VCaP (cell line): ENCODE data around the gene ARHGAP12.

Experiments used
- H3K27ac ChIP-seq: fragments of 450-650 bp; 2 replicates; pipeline ENCODE4 v1.5.1; 2017
- TF ChIP-seq, protein P1 (sequence below): fragments of 450-650 bp; conservative IDR thresholded peaks from 2 replicates; pipeline ENCODE4 v1.5.1; 2017; ENCODE audit warnings: mild to moderate bottlenecking, moderate library complexity

The ARHGAP12 gene

DNA sequence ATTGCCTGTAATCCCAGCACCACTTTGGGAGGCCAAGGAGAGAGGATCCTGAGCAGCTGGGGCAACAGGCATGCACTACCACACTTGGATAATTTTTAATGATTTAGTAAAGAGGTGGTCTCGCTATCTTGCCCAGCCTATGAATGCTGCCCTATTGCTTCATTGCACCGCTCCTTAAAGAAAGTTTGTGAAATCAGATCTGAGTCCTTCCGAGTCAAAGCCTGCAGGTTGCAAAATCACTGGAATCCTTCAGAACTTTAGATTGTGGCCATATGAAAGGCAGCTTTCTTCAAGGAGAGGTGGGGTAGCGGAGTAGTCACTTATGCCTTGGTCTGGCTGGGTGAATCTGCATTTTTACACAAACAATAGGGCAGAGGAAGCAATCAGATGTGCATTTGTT, 166.3 kb downstream of the ARHGAP12 start:
- TF ChIP-seq, protein P1, sequence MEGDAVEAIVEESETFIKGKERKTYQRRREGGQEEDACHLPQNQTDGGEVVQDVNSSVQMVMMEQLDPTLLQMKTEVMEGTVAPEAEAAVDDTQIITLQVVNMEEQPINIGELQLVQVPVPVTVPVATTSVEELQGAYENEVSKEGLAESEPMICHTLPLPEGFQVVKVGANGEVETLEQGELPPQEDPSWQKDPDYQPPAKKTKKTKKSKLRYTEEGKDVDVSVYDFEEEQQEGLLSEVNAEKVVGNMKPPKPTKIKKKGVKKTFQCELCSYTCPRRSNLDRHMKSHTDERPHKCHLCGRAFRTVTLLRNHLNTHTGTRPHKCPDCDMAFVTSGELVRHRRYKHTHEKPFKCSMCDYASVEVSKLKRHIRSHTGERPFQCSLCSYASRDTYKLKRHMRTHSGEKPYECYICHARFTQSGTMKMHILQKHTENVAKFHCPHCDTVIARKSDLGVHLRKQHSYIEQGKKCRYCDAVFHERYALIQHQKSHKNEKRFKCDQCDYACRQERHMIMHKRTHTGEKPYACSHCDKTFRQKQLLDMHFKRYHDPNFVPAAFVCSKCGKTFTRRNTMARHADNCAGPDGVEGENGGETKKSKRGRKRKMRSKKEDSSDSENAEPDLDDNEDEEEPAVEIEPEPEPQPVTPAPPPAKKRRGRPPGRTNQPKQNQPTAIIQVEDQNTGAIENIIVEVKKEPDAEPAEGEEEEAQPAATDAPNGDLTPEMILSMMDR: no peak
- no peak overlapping the region for H3K27ac ChIP-seq

DNA sequence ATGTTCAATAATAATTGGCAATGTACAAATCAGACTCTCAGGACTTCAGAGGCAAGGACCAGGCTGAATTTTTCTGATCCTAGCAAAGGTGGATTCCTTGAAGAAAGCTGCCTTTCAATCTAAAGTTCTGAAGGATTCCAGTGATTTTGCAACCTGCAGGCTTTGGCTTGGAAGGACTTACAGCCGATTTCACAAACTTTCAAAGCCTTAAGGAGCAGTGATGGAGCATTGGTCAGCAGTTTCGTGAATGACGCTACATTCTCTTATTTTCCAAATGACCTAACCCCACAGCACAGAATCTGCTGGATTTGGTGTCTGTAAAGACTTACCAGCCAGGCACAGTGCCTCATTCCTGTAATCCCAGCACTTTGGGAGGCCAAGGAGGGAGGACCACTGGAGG, 167.5 kb downstream of the ARHGAP12 start:
- TF ChIP-seq, protein P1: no peak
- H3K27ac ChIP-seq: no peak overlapping the region; the same call in 1 of the 2 replicates

DNA sequence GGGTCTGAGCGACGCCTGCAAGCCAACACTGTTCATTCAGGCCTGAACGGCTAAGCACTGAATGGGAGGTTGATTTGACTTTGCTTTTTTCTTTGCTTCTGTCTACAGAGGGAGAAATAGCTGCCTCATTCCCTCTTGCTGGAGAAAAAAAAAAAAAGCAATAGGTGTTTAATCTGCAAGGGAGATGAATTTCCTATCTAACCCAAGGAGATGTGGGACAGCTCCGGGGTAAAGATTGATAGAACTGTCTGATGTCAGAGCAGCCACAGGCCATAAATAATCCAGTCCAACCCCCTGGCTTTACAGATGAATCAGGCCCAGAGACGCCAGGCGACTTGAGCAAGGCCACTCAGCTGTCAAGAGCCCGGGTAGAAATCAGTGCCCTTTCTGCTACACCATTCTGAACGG, 168.0 kb downstream of the ARHGAP12 start:
- H3K27ac ChIP-seq: peak overlapping the region; percentile 72
- TF ChIP-seq, protein P1: no peak

DNA sequence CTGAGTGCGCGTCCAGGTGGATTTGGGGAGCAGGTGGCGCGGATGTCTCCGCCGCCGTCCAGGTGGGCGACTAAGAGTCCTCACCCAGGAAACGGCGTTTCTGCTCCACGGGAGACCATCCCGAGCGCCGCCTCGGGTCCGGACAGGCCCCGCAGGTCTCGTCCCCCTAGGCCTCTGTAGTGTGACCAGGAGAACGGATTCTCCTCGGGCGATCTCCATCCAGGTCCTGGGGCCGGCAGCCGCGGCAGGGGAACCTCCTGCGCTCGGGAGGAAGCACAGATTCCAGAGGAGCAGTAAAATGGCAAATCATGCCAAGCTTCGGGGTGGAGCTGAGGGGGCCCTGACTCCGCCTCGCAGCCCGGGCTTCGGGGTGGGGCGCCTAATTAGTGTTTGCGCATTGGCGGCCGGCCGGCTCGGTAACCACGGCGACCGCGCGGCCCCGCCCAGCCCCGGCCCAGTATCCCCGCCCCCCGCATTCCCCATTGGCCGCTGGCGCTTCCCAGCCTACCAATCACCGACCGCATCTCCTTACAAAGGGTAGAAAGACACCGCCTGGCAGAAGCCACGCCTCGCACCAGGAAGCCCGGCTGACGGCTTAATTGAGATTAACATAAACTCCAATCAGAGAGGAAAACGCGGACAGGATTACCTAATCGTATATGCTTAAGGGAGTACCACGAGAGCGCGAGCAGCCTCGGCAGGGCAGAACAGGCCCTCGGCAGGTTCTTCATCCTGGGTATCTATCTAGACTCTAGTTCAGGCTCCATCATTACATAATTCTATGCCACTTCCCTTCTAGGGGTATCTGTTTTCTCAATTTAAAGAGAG, 168.6 kb downstream of the ARHGAP12 start:
- H3K27ac ChIP-seq: peak overlapping the region; percentile 72
- TF ChIP-seq, protein P1: no peak

DNA sequence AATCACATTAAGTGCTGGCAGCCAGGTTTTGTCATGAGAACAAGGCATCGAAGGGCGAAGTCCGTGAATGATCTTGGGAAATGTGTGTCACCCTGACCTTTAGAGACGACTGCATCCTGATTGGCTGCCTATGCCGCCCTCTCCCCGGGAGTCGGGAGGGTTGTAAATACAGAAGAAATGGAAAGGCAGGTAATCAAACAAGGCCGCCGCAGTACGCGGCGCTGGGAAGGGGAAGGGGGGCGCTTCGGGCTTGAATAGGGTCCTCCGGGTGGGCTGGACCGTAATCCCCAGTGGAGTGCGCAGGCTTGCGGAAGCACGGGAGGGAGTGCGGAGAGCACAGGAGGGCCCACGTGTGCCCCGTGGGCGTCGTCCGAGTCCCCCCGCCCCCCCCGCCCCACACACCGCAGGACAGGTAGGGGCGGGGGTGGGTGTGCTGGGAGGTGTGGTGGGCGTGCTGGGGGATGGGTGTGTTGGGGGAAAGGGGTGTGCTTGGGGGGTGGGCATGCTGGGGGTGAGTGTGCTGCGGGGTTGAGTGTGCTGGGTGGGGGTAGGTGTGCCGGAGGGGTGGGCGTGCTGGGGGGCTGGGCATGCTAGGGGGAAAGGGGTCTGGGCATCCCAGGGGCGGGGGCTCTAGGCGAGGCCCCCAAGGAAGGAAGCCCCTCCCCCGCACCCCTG, 169.4 kb downstream of the ARHGAP12 start:
- TF ChIP-seq, protein P1: no peak
- H3K27ac ChIP-seq: peak overlapping the region; percentile 72

DNA sequence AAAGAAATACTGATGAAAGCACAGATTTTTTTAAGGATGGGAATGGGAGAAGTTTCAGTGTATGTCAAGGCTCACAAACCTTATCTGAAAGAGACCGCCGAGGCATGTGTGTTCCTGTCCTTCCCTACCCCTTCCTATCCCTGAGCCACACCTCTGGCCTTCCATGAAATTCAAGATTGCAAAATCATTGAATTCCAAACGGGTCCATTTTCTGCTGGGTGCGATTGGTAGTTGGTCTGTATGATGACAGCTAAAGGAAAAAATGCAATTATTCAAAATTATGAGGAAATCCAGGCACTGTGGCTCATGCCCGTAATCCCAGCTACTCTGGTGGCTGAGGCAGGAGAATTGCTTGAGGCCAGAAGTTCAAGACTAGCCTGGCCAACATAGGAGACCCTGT, 170.1 kb downstream of the ARHGAP12 start:
- H3K27ac ChIP-seq: no peak overlapping the region
- TF ChIP-seq, protein P1: no peak

DNA sequence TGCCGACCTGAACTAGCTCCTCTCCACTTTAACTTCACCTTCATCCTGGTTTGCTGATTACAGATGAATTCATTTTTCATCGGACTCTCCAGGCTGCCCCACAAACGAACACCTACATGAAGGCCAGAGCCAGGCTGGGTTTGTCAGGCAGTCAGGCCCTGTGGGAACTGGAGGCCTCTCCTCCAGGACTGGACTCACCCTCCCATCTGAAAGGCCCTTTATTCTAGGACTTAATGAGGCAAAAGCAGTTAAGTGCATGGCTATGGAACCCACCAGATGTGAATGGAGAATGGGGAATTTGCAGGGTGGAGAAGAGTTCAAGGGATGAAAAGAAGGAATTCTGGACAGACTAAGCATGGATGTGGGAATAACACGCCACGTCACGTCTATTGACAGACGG, 170.8 kb downstream of the ARHGAP12 start:
- TF ChIP-seq, protein P1: no peak
- H3K27ac ChIP-seq: no peak overlapping the region
